K562 (cell line): ENCODE results near the gene LRRC74B. TPM values are rescaled to one million over a fixed set of nuclear protein-coding genes. Genes with fewer than 3 reads are reported as not detected.

Experiments
- CEBPZ ChIP-seq: fragments of 150-350 bp; IDR thresholded peaks from 2 replicates; pipeline ENCODE4 v1.6.1; 2014; ENCODE audit warnings: low read depth, mild to moderate bottlenecking, low read length, borderline replicate concordance
- ID3 ChIP-seq, 2 experiments: fragments of 250-450 bp in 1 of 2; fragments of 450-650 bp in 1 of 2; sonication (Bioruptor Pico) in 1 of 2; IDR thresholded peaks; 2 replicates each; pipeline versions ENCODE4 v1.6.1 to v1.8.0; 2016 to 2021; ENCODE audit warnings: mild to moderate bottlenecking in 2 of 2, moderate library complexity in 2 of 2, missing compliant biosample characterization in 1 of 2, missing genetic modification characterization in 1 of 2
- MED1 ChIP-seq: sonication (generic); formaldehyde crosslinking; IDR thresholded peaks from 2 replicates; pipeline ENCODE4 v1.8.1; 2023; ENCODE audit warnings: missing genetic modification reagents, borderline replicate concordance
- SAP30 ChIP-seq: fragments of 200-600 bp; sonication (generic); IDR thresholded peaks from 2 replicates; pipeline ENCODE4 v1.6.1; 2012; ENCODE audit warnings: borderline replicate concordance, low read depth, mild to moderate bottlenecking, moderate library complexity, low read length, control low read depth, inconsistent platforms; ENCODE audit not compliant: insufficient read depth, poor library complexity, severe bottlenecking
- TSHZ1 ChIP-seq: fragments of 250-450 bp; sonication (Bioruptor Pico); IDR thresholded peaks from 2 replicates; pipeline ENCODE4 v1.4.0; 2020; ENCODE audit warnings: mild to moderate bottlenecking, moderate library complexity
- ZNF282 ChIP-seq: sonication (generic); formaldehyde crosslinking; IDR thresholded peaks from 2 replicates; pipeline ENCODE4 v1.8.1; 2023; ENCODE audit warnings: missing genetic modification reagents
- polyA plus RNA-seq, 8 experiments: library from polyadenylated mRNA; depleted of rRNA in 4 of 8; stranded (reverse) in 5 of 8; unstranded in 3 of 8; fragments of >200 nt; fragmentation: Nextera tagmentation in 2 of 8; fragmentation: Illumina TruSeq in 1 of 8; extraction: Ambion mirVana in 2 of 8; extraction: Trizol in 1 of 8; gene quantifications; 2 replicates each; pipeline versions ENCODE4 v1.2.1 to v1.2.3, GENCODE V29; 2011 to 2014; ENCODE audit warnings: inconsistent platforms in 1 of 8, missing spikeins in 1 of 8
- total RNA-seq, 7 experiments: library from RNA; depleted of rRNA in 6 of 7; stranded (reverse); fragments of >200 nt in 6 of 7; fragmentation: Illumina TruSeq in 2 of 7; extraction: Trizol in 2 of 7; gene quantifications; 2 replicates each; pipeline versions ENCODE4 v1.2.1 to v1.2.3, GENCODE V29; 2011 to 2021; ENCODE audit warnings: low replicate concordance in 1 of 7

LRRC74B gene
- total and polyA plus RNA-seq, 9 of the 15 experiments (the other 6 are each of a cell fraction or from before 2014, with no cell fraction given), result not detected

GRCh38 chr22:21079493-21079892 is 33.7 kb downstream of the LRRC74B start (continued):
- TF ChIP-seq ZNF282 (CRISPR knock-in tag), result 0 out of 2 replicates have a peak, but pooled peaks have one; percentile 77
- TF ChIP-seq SAP30, result no peak
- TF ChIP-seq CEBPZ, result no peak
- no peak for TF ChIP-seq TSHZ1
- TF ChIP-seq MED1 (CRISPR knock-in tag), result no peak
- TF ChIP-seq ID3 (CRISPR knock-in tag; IDR thresholded peaks at IDR 0.05), result no peak
- TF ChIP-seq ID3 (tag; IDR thresholded peaks at IDR 0.05), result peak; percentile 35; the same call in 1 of the 2 replicates
